ENCODE measurements around the gene ZNF429.

- no peak for TF ChIP-seq CTCF (conservative IDR thresholded peaks at IDR 0.05; ENCODE audit: low read depth, low read length)
- TF ChIP-seq EZH2 (IDR thresholded peaks at IDR 0.05; ENCODE audit: low read length, unreplicated experiment), result no peak
These were observed 60.7 kb downstream of the ZNF429 start for GRCh38 chr19:21566073-21566472.
